HG02852 (cell line): ENCODE results near the gene PTPRN2.

Experiments used
- ATAC-seq: cut with Tn5 transposase; IDR thresholded peaks from one replicate; pipeline ENCODE4 v1.9.1; 2021; ENCODE audit warnings: mild to moderate bottlenecking, moderate library complexity; ENCODE audit not compliant: unreplicated experiment

Gene PTPRN2

GRCh38 chr7:157661611-157661975 is 926.0 kb downstream of the PTPRN2 start:
- ATAC-seq: no peak

- no peak for ATAC-seq
Observed at GRCh38 chr7:157660971-157661610, 926.5 kb downstream of the PTPRN2 start.

- no peak for ATAC-seq
Observed at GRCh38 chr7:157658851-157659412, 928.7 kb downstream of the PTPRN2 start.

- ATAC-seq: no peak
Observed at GRCh38 chr7:157657741-157658740, 929.6 kb downstream of the PTPRN2 start.

GRCh38 chr7:157656195-157656769 is 931.3 kb downstream of the PTPRN2 start:
- no peak for ATAC-seq

GRCh38 chr7:157654350-157654749 is 933.3 kb downstream of the PTPRN2 start:
- no peak for ATAC-seq

- no peak for ATAC-seq
Observed at GRCh38 chr7:157653827-157654207, 933.8 kb downstream of the PTPRN2 start.

GRCh38 chr7:157652954-157653826 is 934.4 kb downstream of the PTPRN2 start:
- no peak for ATAC-seq

GRCh38 chr7:157652161-157652953 is 935.3 kb downstream of the PTPRN2 start:
- no peak for ATAC-seq

- ATAC-seq: no peak
Observed at GRCh38 chr7:157651366-157652160, 936.1 kb downstream of the PTPRN2 start.

GRCh38 chr7:157650801-157651200 is 936.8 kb downstream of the PTPRN2 start:
- no peak for ATAC-seq

- ATAC-seq: no peak
Observed at GRCh38 chr7:157650131-157650631, 937.4 kb downstream of the PTPRN2 start.

GRCh38 chr7:157646551-157646950 is 941.1 kb downstream of the PTPRN2 start:
- ATAC-seq: no peak

- no peak for ATAC-seq
Observed at GRCh38 chr7:157645539-157645938, 942.1 kb downstream of the PTPRN2 start.

- no peak for ATAC-seq
Observed at GRCh38 chr7:157644946-157645345, 942.7 kb downstream of the PTPRN2 start.

- no peak for ATAC-seq
Observed at GRCh38 chr7:157643525-157643970, 944.1 kb downstream of the PTPRN2 start.

- ATAC-seq: no peak
Observed at GRCh38 chr7:157641866-157642265, 945.8 kb downstream of the PTPRN2 start.

GRCh38 chr7:157640144-157640543 is 947.5 kb downstream of the PTPRN2 start:
- ATAC-seq: no peak

GRCh38 chr7:157638563-157638962 is 949.1 kb downstream of the PTPRN2 start:
- ATAC-seq: no peak
